ENCODE data around the gene ACP7.
"Not testable (repeated sequence)": the region's sequence is repeated elsewhere in the genome, so short reads cannot be mapped to it uniquely, and the experiment has no call there.

Gene ACP7

GRCh38 chr19:39078436-39079200, 5.5 kb upstream of the ACP7 start:
- peak; percentile 86 for DNase-seq

- DNase-seq = no peak
Observed at GRCh38 chr19:39080431-39080830, 3.7 kb upstream of the ACP7 start.

- DNase-seq = no peak
Observed at GRCh38 chr19:39082167-39082566, 2.0 kb upstream of the ACP7 start.

- DNase-seq = no peak
Observed at GRCh38 chr19:39082745-39083598, 1.2 kb upstream of the ACP7 start.

- DNase-seq = no peak
Observed at GRCh38 chr19:39083599-39083982, 577 bp upstream of the ACP7 start.

GRCh38 chr19:39084732-39085080, 538 bp downstream of the ACP7 start:
- DNase-seq = no peak

GRCh38 chr19:39085392-39085791, 1.2 kb downstream of the ACP7 start:
- no peak for DNase-seq

- DNase-seq = no peak
Observed at GRCh38 chr19:39086386-39086785, 2.2 kb downstream of the ACP7 start.

- DNase-seq = no peak
Observed at GRCh38 chr19:39087907-39088686, 3.9 kb downstream of the ACP7 start.

GRCh38 chr19:39090016-39090415, 5.8 kb downstream of the ACP7 start:
- DNase-seq = not testable (repeated sequence)

- no peak for DNase-seq
Observed at GRCh38 chr19:39090881-39091280, 6.7 kb downstream of the ACP7 start.

GRCh38 chr19:39095799-39096540, 11.8 kb downstream of the ACP7 start:
- not testable (repeated sequence) for DNase-seq

GRCh38 chr19:39097299-39097698, 13.1 kb downstream of the ACP7 start:
- no peak for DNase-seq

- DNase-seq = no peak
Observed at GRCh38 chr19:39097721-39098120, 13.6 kb downstream of the ACP7 start.

- peak; percentile 45 for DNase-seq
Observed at GRCh38 chr19:39098365-39099269, 14.4 kb downstream of the ACP7 start.

- peak; percentile 67 for DNase-seq
Observed at GRCh38 chr19:39099341-39099740, 15.2 kb downstream of the ACP7 start.

- peak; percentile 56 for DNase-seq
Observed at GRCh38 chr19:39100500-39101166, 16.5 kb downstream of the ACP7 start.

GRCh38 chr19:39103151-39103550, 19.0 kb downstream of the ACP7 start:
- no peak for DNase-seq

- no peak for DNase-seq
Observed at GRCh38 chr19:39104186-39104596, 20.0 kb downstream of the ACP7 start.

- DNase-seq = no peak
Observed at GRCh38 chr19:39106194-39106593, 22.0 kb downstream of the ACP7 start.

GRCh38 chr19:39109641-39110040, 25.5 kb downstream of the ACP7 start:
- DNase-seq = no peak

Measured in 8988T (cell line).